GM12864 (cell line): Measurements from ENCODE around the gene UBALD1.

ENCODE experiments used
- DNase-seq: peaks from one replicate; pipeline ENCODE4 v3.0.0-alpha.2; 2011; ENCODE audit warnings: low read depth
- H3K4me3 ChIP-seq: 2 replicates; pipeline ENCODE4 v1.5.1; 2011; ENCODE audit warnings: mild to moderate bottlenecking, low read depth, low read length, control low read depth
- CTCF ChIP-seq: IDR thresholded peaks from 2 replicates; pipeline ENCODE4 v1.5.1; 2011; ENCODE audit warnings: low read depth, mild to moderate bottlenecking, moderate library complexity, low read length, control low read depth, inconsistent platforms; ENCODE audit errors: missing control alignments

Gene UBALD1

GRCh38 chr16:4609200-4610010 lies 5.3 kb downstream of the UBALD1 start:
- H3K4me3 ChIP-seq, result no peak overlapping the region
- TF ChIP-seq CTCF, result no peak
- DNase-seq, result no peak

GRCh38 chr16:4608704-4608980 lies 6.0 kb downstream of the UBALD1 start:
- no peak for DNase-seq
- no peak overlapping the region for H3K4me3 ChIP-seq
- TF ChIP-seq CTCF, result no peak

DNA sequence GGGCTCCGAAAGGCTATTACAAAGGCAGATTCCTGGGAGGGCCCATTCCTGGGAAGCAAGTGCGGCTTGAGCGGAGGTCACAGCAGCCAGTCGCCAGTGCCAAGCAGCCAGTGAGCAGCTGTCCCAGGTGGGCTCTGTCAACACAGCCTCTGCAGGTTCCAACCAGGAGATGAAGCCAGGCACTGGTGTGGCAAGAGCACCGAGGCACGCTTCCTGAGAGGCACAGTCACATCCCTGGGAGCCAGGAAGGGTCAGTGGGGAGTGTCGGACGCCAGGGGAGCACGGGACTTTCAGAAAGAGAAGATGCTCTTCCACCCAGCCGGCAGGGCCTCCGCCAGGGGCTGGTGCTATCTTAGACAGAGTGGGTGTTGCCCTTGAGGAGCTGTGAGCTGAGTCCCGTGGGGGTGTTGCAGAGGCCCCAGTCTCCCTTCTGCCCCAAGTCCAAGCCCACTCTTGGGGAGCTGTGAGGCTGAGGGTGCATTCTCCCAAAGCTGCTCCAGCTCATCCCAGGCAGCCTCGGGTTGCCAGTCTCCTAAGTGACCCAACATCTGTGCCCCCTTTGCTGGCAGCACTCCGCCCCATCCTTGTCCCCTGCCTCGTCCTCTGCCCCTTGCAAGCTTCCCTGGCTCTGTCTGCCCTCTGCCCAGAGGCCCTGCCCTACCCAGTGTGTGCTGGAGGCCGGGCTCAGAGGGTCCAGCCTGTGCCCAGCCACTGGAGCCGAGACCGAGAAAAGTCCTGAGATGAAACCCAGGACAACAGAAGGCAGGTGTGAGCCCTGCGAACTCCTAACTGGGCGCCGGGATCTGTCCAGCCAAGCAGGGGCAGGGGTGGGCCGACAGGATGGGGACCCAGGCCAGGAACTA lies 6.6 kb downstream of the UBALD1 start:
- no peak for TF ChIP-seq CTCF
- no peak overlapping the region for H3K4me3 ChIP-seq
- DNase-seq, result no peak

- no peak for DNase-seq
- H3K4me3 ChIP-seq, result no peak overlapping the region
- no peak for TF ChIP-seq CTCF
These were observed 8.3 kb downstream of the UBALD1 start for GRCh38 chr16:4606354-4606753.

DNA sequence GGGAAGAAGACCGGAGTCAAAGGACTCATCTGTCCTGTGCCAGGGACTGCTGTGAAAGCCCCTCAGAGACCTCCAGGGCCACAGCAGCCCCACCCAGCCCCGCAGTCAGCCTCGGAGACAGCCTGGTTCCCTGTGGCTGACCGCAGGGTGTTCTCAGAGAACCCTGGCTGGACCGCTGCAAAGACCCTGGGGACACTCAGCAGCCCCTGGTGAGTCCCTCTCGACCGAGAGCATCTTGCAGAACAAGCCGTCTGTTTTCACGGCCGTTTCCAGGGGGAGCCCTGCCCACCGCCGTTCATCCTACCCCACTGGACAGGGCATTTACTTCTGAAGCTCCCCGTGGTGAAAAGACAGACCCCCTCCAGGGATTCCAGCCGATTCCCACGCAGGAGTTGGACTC lies 10.3 kb downstream of the UBALD1 start:
- H3K4me3 ChIP-seq, result no peak overlapping the region
- TF ChIP-seq CTCF, result no peak
- no peak for DNase-seq

DNA sequence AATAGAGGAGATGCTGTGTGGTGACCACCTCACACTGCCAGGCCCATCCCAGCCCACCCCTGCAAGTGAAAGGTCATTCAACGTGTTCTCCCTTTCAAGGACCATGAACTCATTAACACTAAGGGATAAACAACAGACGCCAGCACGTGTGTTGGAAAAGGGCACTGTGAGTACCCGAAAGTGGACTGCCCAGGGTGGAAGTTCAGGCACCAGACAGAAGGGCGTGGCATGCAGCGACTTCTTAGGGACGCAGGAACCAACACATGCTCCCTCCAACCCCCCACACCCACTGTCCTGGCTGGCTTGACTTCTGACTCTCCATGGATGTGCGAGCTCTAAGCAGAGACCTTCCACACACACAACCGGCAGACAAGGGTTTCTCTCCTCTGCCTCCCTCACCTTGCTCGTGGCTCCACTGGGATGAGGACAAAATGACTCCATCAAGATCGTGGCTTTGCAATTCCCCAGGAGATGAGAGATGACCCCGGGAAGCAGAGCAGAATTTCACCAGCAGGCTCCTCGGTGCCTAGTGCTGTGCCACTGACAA lies 11.0 kb downstream of the UBALD1 start:
- no peak for DNase-seq
- no peak overlapping the region for H3K4me3 ChIP-seq
- TF ChIP-seq CTCF, result no peak
